IPS DF 19.7 (cell line): ENCODE measurements around the gene XG.
"Not testable (repeated sequence)": the region's sequence is repeated elsewhere in the genome, so short reads cannot be mapped to it uniquely, and the experiment has no call there.

ENCODE experiments used
- DNase-seq: peaks from one replicate; pipeline ENCODE4 v3.0.0-alpha.2; 2013; ENCODE audit warnings: low read depth, low spot score

Gene XG

GRCh38 chrX:2780472-2781225 lies 28.8 kb downstream of the XG start:
- not testable (repeated sequence) for DNase-seq

GRCh38 chrX:2781226-2781571 lies 29.4 kb downstream of the XG start:
- no peak for DNase-seq

GRCh38 chrX:2781698-2782097 lies 29.9 kb downstream of the XG start:
- DNase-seq, result no peak

- no peak for DNase-seq
These were observed 30.3 kb downstream of the XG start for GRCh38 chrX:2782171-2782570.

- no peak for DNase-seq
These were observed 30.9 kb downstream of the XG start for GRCh38 chrX:2782778-2783177.

- DNase-seq, result no peak
These were observed 32.2 kb downstream of the XG start for GRCh38 chrX:2784026-2784425.

- DNase-seq, result no peak
These were observed 33.7 kb downstream of the XG start for GRCh38 chrX:2785538-2785937.

- no peak for DNase-seq
These were observed 37.1 kb downstream of the XG start for GRCh38 chrX:2788980-2789379.

GRCh38 chrX:2789569-2789968 lies 37.7 kb downstream of the XG start:
- no peak for DNase-seq

GRCh38 chrX:2793752-2794151 lies 41.9 kb downstream of the XG start:
- DNase-seq, result no peak

- no peak for DNase-seq
These were observed 42.5 kb downstream of the XG start for GRCh38 chrX:2794336-2794735.

GRCh38 chrX:2796808-2797207 lies 45.0 kb downstream of the XG start:
- not testable (repeated sequence) for DNase-seq

GRCh38 chrX:2799369-2799768 lies 47.5 kb downstream of the XG start:
- no peak for DNase-seq

- not testable (repeated sequence) for DNase-seq
These were observed 48.1 kb downstream of the XG start for GRCh38 chrX:2799980-2800379.

GRCh38 chrX:2801223-2801622 lies 49.4 kb downstream of the XG start:
- DNase-seq, result no peak

GRCh38 chrX:2802376-2803090 lies 50.7 kb downstream of the XG start:
- DNase-seq, result not testable (repeated sequence)

GRCh38 chrX:2803486-2803885 lies 51.6 kb downstream of the XG start:
- not testable (repeated sequence) for DNase-seq

- not testable (repeated sequence) for DNase-seq
These were observed 52.4 kb downstream of the XG start for GRCh38 chrX:2804106-2804843.

- DNase-seq, result not testable (repeated sequence)
These were observed 53.0 kb downstream of the XG start for GRCh38 chrX:2804858-2805257.

GRCh38 chrX:2811271-2811670 lies 59.4 kb downstream of the XG start:
- no peak for DNase-seq

GRCh38 chrX:2812161-2812907 lies 60.5 kb downstream of the XG start:
- DNase-seq, result not testable (repeated sequence)

- no peak for DNase-seq
These were observed 65.2 kb downstream of the XG start for GRCh38 chrX:2817036-2817435.
